PC-9 (cell line): ENCODE data around the gene CNFN.

Experiments
- CTCF ChIP-seq: fragments of 200-600 bp; sonication (generic); conservative IDR thresholded peaks from 2 replicates; pipeline ENCODE4 v1.6.1; 2017; ENCODE audit warnings: mixed run types, antibody characterized with exemption, mild to moderate bottlenecking, moderate library complexity
- EZH2 ChIP-seq: fragments of 200-600 bp; sonication (generic); IDR thresholded peaks from 2 replicates; pipeline ENCODE4 v1.8.0; 2017; ENCODE audit warnings: antibody characterized with exemption, low read depth

GRCh38 chr19:42421591-42422031 lies 31.5 kb upstream of the CNFN start:
- TF ChIP-seq CTCF (no peak), EZH2 (no peak)
